Fibroblast of lung (primary cell): ENCODE measurements around the gene CX3CL1. TPM values are rescaled to one million over a fixed set of nuclear protein-coding genes. Genes with fewer than 3 reads are reported as not detected.

Source experiments
- DNase-seq, 2 donors: peaks; one replicate each; pipeline versions ENCODE4 v3.0.0 to v3.0.0-alpha.2; 2010; ENCODE audit warnings: low read depth in 2 of 2
- H2AFZ ChIP-seq: 2 replicates; pipeline ENCODE4 v1.5.1; 2012; ENCODE audit warnings: low read length, control low read depth, inconsistent platforms
- H3K27ac ChIP-seq: 2 replicates; pipeline ENCODE4 v1.5.1; 2011; ENCODE audit warnings: low read length, control low read depth; ENCODE audit not compliant: insufficient read depth
- H3K27me3 ChIP-seq: 2 replicates; pipeline ENCODE4 v1.5.1; 2011; ENCODE audit warnings: mild to moderate bottlenecking, low read length; ENCODE audit not compliant: control insufficient read depth, insufficient read depth
- H3K36me3 ChIP-seq: 2 replicates; pipeline ENCODE4 v1.5.1; 2011; ENCODE audit warnings: low read length; ENCODE audit not compliant: control insufficient read depth, insufficient read depth
- H3K4me1 ChIP-seq: 2 replicates; pipeline ENCODE4 v1.5.1; 2011; ENCODE audit warnings: low read length; ENCODE audit not compliant: control insufficient read depth, insufficient read depth; ENCODE audit errors: extremely low read depth
- H3K4me2 ChIP-seq: 2 replicates; pipeline ENCODE4 v1.5.1; 2011; ENCODE audit warnings: low read length, control low read depth; ENCODE audit not compliant: insufficient read depth; ENCODE audit errors: extremely low read depth
- H3K4me3 ChIP-seq, 4 experiments: fragments of 200-600 bp in 1 of 4; sonication (generic) in 1 of 4; replicated peaks in 1 of 4; 2 replicates each; pipeline ENCODE4 v1.5.1; 2011 to 2016; ENCODE audit warnings: low read length in 4 of 4, low read depth in 3 of 4, mild to moderate bottlenecking in 3 of 4, control low read depth in 2 of 4, inconsistent platforms in 1 of 4, mixed read lengths in 1 of 4; ENCODE audit not compliant: insufficient read depth in 1 of 4; ENCODE audit errors: control extremely low read depth in 1 of 4
- H3K79me2 ChIP-seq: 2 replicates; pipeline ENCODE4 v1.5.1; 2012; ENCODE audit warnings: mild to moderate bottlenecking, low read length, inconsistent platforms; ENCODE audit not compliant: control insufficient read depth, insufficient read depth
- H3K9ac ChIP-seq: 2 replicates; pipeline ENCODE4 v1.5.1; 2011; ENCODE audit warnings: mild to moderate bottlenecking, low read length, control low read depth; ENCODE audit not compliant: insufficient read depth
- H3K9me3 ChIP-seq: 2 replicates; pipeline ENCODE4 v1.5.1; 2012; ENCODE audit warnings: low read depth, low read length; ENCODE audit not compliant: control insufficient read depth, insufficient read depth
- H4K20me1 ChIP-seq: 2 replicates; pipeline ENCODE4 v1.5.1; 2011; ENCODE audit warnings: low read length; ENCODE audit not compliant: control insufficient read depth, insufficient read depth; ENCODE audit errors: extremely low read depth
- CTCF ChIP-seq, 2 donors: IDR thresholded peaks in 1 of 2; conservative IDR thresholded peaks in 1 of 2; 1 replicate in 1 of 2; 2 replicates in 1 of 2; pipeline ENCODE4 v1.5.1; 2011 to 2012; ENCODE audit warnings: low read length in 2 of 2, control low read depth in 1 of 2, inconsistent platforms in 1 of 2, low read depth in 1 of 2, mild to moderate bottlenecking in 1 of 2
- EZH2 ChIP-seq: IDR thresholded peaks from 2 replicates; pipeline ENCODE4 v1.5.1; 2012; ENCODE audit warnings: low read length, control low read depth, mild to moderate bottlenecking; ENCODE audit errors: missing control alignments
- polyA minus RNA-seq: library from RNA; depleted of rRNA, polyadenylated mRNA; stranded (reverse); fragments of >200 nt; gene quantifications from 2 replicates; pipeline ENCODE4 v1.2.3, GENCODE V29; 2011; ENCODE audit warnings: low replicate concordance
- polyA plus RNA-seq, 2 donors: library from polyadenylated mRNA; depleted of rRNA in 1 of 2; stranded (reverse) in 1 of 2; unstranded in 1 of 2; fragments of >200 nt; gene quantifications; 2 replicates each; pipeline ENCODE4 v1.2.1, GENCODE V29; 2011 to 2012; ENCODE audit warnings: missing spikeins in 1 of 2
- total RNA-seq: library from RNA; depleted of rRNA; stranded (reverse); fragments of >200 nt; gene quantifications from 2 replicates; pipeline ENCODE4 v1.2.1, GENCODE V29; 2014

CX3CL1 gene
- total RNA-seq: under 0.01 TPM in 1 of 2 replicates, not detected in the other
- 0.46 TPM in 1 of 2 replicates, not detected in the other for polyA plus RNA-seq
- polyA plus RNA-seq (2012): 0.03 and 0.55 TPM in 2 replicates
- polyA minus RNA-seq: 0.15 TPM in 1 of 2 replicates, not detected in the other

DNA sequence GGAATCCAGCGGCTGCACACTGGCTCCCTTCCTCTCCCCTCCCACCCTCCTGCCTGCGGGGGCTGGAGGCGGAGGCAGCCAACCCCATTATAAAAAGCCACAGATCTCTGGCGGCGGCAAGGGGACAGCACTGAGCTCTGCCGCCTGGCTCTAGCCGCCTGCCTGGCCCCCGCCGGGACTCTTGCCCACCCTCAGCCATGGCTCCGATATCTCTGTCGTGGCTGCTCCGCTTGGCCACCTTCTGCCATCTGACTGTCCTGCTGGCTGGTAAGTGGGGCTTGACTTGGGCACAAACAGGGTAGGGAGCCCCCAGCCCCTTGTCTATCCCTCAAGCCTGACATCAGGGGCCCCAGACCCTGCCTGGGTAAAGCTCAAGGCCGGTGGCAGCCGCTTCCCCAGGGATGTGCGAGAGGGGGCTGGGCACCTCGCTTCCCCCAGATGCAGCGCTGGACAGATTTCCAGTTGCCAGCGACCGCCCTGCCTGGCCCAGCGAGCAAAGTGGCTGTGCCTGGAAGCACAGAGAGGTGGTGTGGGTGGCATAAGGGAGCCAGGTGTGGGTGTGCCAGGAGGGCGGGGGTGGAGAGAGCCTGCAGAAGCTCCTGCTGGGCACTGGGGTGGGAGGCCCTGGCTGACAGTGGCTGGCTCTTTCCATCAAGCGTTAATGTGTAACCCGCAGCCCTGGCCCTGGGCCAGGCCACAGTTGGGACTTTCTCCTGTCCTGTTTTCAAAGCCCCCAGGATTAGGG, at the start of gene CX3CL1:
CX3CL1 (plus strand) TSS at position 119 of the 745 bp plus-strand sequence; CDS start at position 198, 79 bp downstream.
- Histone ChIP-seq H3K4me3 (peak within 1 kb of the TSS in 1 of 4 experiments; percentile 27), H2AFZ (no peak within 1 kb of the TSS)

GRCh38 chr16:57324749-57325148, 47.5 kb upstream of the CX3CL1 start:
- H3K9ac ChIP-seq: no peak overlapping the region
- H3K27ac ChIP-seq: no peak overlapping the region
- H3K4me1 ChIP-seq: no peaks in the 10 kb centered on the region
- no peaks in the 10 kb centered on the region for H3K79me2 ChIP-seq
- H4K20me1 ChIP-seq: no peaks in the 10 kb centered on the region
- no peak overlapping the region for H2AFZ ChIP-seq
- H3K27me3 ChIP-seq: no peaks in the 10 kb centered on the region
- H3K9me3 ChIP-seq: no peaks in the 10 kb centered on the region
- H3K36me3 ChIP-seq: no peaks in the 10 kb centered on the region
- H3K4me2 ChIP-seq: no peak overlapping the region
- no peak overlapping the region for H3K4me3 ChIP-seq
- no peak for DNase-seq
- TF ChIP-seq CTCF (conservative IDR thresholded peaks at IDR 0.05 in 1 of 2, IDR thresholded peaks at IDR 0.05 in 1 of 2; ENCODE audit: low read depth in 1 of 2, low read length in 2 of 2) (no peak), EZH2 (no peak)

More for the DNA sequence above, at the start of gene CX3CL1:
- H3K4me1 ChIP-seq: no peaks in the 10 kb centered on the region
- H3K9me3 ChIP-seq: no peaks in the 10 kb centered on the region
- no peak for TF ChIP-seq EZH2
- TF ChIP-seq CTCF (conservative IDR thresholded peaks at IDR 0.05 in 1 of 2, IDR thresholded peaks at IDR 0.05 in 1 of 2; ENCODE audit: low read depth in 1 of 2, low read length in 2 of 2): no peak
- H3K36me3 ChIP-seq: no peaks in the 10 kb centered on the region
- no peak within 1 kb of the TSS for H3K9ac ChIP-seq
- peak within 1 kb of the TSS; percentile 64 for H3K4me2 ChIP-seq
- no peak within 1 kb of the TSS for H3K27ac ChIP-seq
- no peaks in the 10 kb centered on the region for H3K79me2 ChIP-seq
- peak in 1 of 2 donors; percentile 75 for DNase-seq
- no peaks in the 10 kb centered on the region for H4K20me1 ChIP-seq
- H3K27me3 ChIP-seq: peaks cover 14% of the 10 kb centered on the region

DNA sequence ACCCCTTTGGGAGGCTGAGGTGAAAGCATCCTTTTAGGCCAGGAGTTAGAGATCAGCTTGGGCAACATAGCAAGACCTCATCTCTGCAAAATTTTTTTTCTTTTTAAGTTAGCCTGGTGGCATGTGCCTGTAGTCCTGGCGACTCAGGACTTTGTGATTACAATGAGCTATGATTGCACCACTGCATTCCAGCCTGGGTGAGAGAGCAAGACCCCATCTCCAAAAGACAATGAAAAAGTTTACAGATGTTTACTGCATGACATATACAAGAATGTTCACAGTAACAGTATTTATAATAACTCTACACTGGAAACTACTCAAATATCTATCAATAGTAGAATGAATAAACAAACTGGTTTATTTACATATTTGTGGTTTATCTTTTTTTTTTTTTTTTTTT, 46.8 kb upstream of the CX3CL1 start:
- no peak overlapping the region for H3K9ac ChIP-seq
- DNase-seq: peak in 1 of 2 donors; percentile 38
- H3K79me2 ChIP-seq: no peaks in the 10 kb centered on the region
- no peaks in the 10 kb centered on the region for H3K27me3 ChIP-seq
- no peak overlapping the region for H2AFZ ChIP-seq
- no peak overlapping the region for H3K27ac ChIP-seq
- H4K20me1 ChIP-seq: no peaks in the 10 kb centered on the region
- H3K4me2 ChIP-seq: no peak overlapping the region
- no peak overlapping the region for H3K4me3 ChIP-seq
- H3K36me3 ChIP-seq: no peaks in the 10 kb centered on the region
- H3K9me3 ChIP-seq: no peaks in the 10 kb centered on the region
- no peaks in the 10 kb centered on the region for H3K4me1 ChIP-seq
- no peak for TF ChIP-seq EZH2
- TF ChIP-seq CTCF (conservative IDR thresholded peaks at IDR 0.05 in 1 of 2, IDR thresholded peaks at IDR 0.05 in 1 of 2; ENCODE audit: low read depth in 1 of 2, low read length in 2 of 2): no peak
